ENCODE results near the gene USP40.
A peak's percentile ranks its signal among the peaks of the same experiment; 100 is the strongest.

The USP40 gene

DNA sequence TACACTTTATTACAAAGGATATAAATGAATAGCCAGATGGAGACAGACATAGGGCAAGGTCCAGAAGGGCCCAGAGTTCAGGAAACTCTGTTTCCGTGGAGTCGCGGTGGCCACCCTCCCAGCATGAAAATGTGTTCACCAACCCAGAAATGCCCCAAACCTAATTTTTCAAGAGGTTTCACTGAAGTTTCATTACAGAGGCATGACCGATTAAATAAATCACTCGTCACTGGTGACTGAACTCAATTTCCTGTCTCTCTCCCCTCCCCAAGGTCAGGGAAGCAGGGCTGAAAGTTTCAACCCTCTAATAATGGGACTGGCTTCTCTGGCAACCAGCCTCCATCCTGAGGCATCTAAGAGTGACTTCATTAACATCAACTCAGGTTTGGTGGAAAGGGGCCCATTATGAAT, 22.4 kb downstream of the USP40 start:
- TF ChIP-seq, protein P1, sequence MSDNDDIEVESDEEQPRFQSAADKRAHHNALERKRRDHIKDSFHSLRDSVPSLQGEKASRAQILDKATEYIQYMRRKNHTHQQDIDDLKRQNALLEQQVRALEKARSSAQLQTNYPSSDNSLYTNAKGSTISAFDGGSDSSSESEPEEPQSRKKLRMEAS (IDR thresholded peaks at IDR 0.05; ENCODE audit: low read depth, low read length), result no peak
- TF ChIP-seq MYC (IDR thresholded peaks at IDR 0.05; ENCODE audit: low read depth, low read length), result no peak
- no peak for TF ChIP-seq POLR2A (IDR thresholded peaks at IDR 0.05; ENCODE audit: extremely low read depth, insufficient read length)
- TF ChIP-seq, protein P2, sequence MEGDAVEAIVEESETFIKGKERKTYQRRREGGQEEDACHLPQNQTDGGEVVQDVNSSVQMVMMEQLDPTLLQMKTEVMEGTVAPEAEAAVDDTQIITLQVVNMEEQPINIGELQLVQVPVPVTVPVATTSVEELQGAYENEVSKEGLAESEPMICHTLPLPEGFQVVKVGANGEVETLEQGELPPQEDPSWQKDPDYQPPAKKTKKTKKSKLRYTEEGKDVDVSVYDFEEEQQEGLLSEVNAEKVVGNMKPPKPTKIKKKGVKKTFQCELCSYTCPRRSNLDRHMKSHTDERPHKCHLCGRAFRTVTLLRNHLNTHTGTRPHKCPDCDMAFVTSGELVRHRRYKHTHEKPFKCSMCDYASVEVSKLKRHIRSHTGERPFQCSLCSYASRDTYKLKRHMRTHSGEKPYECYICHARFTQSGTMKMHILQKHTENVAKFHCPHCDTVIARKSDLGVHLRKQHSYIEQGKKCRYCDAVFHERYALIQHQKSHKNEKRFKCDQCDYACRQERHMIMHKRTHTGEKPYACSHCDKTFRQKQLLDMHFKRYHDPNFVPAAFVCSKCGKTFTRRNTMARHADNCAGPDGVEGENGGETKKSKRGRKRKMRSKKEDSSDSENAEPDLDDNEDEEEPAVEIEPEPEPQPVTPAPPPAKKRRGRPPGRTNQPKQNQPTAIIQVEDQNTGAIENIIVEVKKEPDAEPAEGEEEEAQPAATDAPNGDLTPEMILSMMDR (IDR thresholded peaks at IDR 0.05; ENCODE audit: low read depth, low read length), result no peak
- no peak for DNase-seq (ENCODE audit: low read depth)
- no peak overlapping the region for H3K4me3 ChIP-seq (ENCODE audit: low read depth, low read length)

DNA sequence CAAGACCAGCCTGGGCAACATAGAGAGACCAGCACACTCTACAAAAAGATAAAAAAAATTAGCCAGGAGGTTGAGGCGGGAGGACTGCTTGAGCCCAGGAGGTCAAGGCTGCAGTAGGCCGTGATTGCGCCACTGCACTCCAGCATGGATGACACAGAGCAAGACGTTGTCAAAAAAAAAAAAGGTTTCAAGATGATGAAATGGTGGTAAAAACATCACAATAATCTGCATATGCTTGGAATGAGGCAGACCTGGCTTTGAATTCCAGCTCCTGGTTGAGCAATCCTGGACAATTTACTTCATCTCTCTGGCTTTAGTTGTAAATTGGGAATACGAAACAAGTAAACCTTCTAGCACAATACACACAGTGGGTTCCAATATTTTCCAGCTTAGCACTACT, 24.1 kb downstream of the USP40 start:
- H3K4me3 ChIP-seq (ENCODE audit: low read depth, low read length), result no peak overlapping the region
- TF ChIP-seq MYC (IDR thresholded peaks at IDR 0.05; ENCODE audit: low read depth, low read length) (no peak), POLR2A (IDR thresholded peaks at IDR 0.05; ENCODE audit: extremely low read depth, insufficient read length) (no peak)
- TF ChIP-seq, protein P1 (IDR thresholded peaks at IDR 0.05; ENCODE audit: low read depth, low read length), result no peak
- TF ChIP-seq, protein P2 (IDR thresholded peaks at IDR 0.05; ENCODE audit: low read depth, low read length), result no peak
- DNase-seq (ENCODE audit: low read depth), result peak; percentile 50

DNA sequence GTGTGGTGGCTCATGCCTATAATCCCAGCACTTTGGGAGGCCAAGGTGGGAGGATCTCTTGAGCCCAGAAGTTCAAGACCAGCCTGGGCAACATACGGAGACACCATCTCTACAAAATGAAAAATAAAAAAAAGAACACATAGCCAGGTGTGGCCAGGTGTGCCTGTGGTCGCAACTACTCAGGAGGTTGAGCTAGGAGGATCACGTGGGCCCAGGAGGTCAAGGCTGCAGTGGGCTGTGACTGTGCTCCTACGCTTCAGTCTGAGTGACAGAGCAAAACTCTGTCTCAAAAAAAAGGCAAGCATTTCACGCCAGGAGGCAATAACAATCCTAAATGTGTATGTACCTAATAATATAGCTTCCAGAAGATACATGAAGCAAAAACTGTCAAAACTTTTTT, 27.8 kb downstream of the USP40 start:
- H3K4me3 ChIP-seq (ENCODE audit: low read depth, low read length), result no peak overlapping the region
- TF ChIP-seq, protein P1 (IDR thresholded peaks at IDR 0.05; ENCODE audit: low read depth, low read length), result no peak
- TF ChIP-seq MYC (IDR thresholded peaks at IDR 0.05; ENCODE audit: low read depth, low read length), result no peak
- TF ChIP-seq, protein P2 (IDR thresholded peaks at IDR 0.05; ENCODE audit: low read depth, low read length), result no peak
- TF ChIP-seq POLR2A (IDR thresholded peaks at IDR 0.05; ENCODE audit: extremely low read depth, insufficient read length), result no peak
- DNase-seq (ENCODE audit: low read depth), result no peak

DNA sequence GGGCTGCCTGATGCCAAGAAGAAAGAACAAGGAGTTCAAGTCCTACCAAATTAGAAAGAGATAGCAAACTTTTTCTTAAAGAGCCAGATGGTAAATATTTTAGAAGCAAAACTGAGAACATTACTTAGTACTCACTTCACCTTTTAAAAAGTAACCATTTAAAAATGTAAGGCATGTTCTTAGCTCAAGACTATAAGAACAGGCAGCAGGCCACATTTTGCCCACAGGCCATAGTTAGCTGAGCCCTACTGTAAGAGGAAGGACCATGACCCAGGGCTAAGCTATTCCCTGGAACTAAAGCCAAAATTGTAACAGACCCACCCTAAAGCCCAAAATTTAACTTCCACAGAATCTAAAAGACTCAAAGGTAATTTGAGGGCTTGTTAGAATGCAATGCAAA, 31.3 kb downstream of the USP40 start:
- TF ChIP-seq, protein P1 (IDR thresholded peaks at IDR 0.05; ENCODE audit: low read depth, low read length), result no peak
- TF ChIP-seq MYC (IDR thresholded peaks at IDR 0.05; ENCODE audit: low read depth, low read length) (no peak), POLR2A (IDR thresholded peaks at IDR 0.05; ENCODE audit: extremely low read depth, insufficient read length) (no peak)
- TF ChIP-seq, protein P2 (IDR thresholded peaks at IDR 0.05; ENCODE audit: low read depth, low read length), result no peak
- H3K4me3 ChIP-seq (ENCODE audit: low read depth, low read length), result no peak overlapping the region

DNA sequence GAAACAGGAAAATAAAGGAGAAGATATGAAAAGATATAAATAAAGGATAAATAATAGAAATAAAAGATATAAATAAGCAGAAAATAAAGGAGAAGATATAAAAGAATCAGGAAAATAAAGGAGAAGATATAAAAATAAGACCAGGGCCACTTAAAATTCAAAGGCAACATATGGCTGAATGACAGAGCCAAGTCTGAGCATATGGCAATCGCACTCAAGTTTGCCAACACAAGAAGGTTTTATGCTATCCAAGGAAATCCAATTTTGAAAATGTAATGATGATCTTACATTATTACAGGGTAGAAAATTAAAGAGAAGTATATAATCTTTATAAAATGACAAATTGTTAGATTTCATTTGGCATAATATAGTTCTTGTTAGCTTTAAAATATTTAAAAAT, 33.6 kb downstream of the USP40 start:
- no peak for DNase-seq (ENCODE audit: low read depth)
- TF ChIP-seq, protein P1 (IDR thresholded peaks at IDR 0.05; ENCODE audit: low read depth, low read length), result no peak
- TF ChIP-seq MYC (IDR thresholded peaks at IDR 0.05; ENCODE audit: low read depth, low read length) (no peak), POLR2A (IDR thresholded peaks at IDR 0.05; ENCODE audit: extremely low read depth, insufficient read length) (no peak)
- TF ChIP-seq, protein P2 (IDR thresholded peaks at IDR 0.05; ENCODE audit: low read depth, low read length), result no peak
- no peak overlapping the region for H3K4me3 ChIP-seq (ENCODE audit: low read depth, low read length)

More for the DNA sequence above, 31.3 kb downstream of the USP40 start:
- DNase-seq (ENCODE audit: low read depth), result no peak

Measured in NB4 (cell line).